Measurements from ENCODE around the gene TM4SF4.

DNA sequence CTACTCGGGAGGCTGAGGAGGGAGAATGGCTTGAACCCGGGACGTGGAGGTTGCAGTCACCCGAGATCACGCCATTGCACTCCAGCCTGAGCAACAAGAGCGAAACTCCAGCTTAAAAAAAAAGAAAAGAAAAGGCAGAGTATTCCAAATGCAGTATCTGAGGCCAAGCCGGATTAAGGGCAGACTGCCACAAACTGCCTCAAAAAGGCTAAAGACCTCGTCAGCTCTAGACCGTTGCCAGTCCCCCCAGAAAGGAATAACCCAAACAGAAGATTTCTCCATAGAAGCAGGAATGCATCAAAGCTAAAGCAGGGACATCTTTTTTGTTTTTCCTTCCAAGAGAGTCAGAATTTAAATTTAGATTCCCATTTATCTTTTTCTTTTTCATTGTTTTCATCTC lies 72.9 kb downstream of the TM4SF4 start:
- TF ChIP-seq, protein P1, sequence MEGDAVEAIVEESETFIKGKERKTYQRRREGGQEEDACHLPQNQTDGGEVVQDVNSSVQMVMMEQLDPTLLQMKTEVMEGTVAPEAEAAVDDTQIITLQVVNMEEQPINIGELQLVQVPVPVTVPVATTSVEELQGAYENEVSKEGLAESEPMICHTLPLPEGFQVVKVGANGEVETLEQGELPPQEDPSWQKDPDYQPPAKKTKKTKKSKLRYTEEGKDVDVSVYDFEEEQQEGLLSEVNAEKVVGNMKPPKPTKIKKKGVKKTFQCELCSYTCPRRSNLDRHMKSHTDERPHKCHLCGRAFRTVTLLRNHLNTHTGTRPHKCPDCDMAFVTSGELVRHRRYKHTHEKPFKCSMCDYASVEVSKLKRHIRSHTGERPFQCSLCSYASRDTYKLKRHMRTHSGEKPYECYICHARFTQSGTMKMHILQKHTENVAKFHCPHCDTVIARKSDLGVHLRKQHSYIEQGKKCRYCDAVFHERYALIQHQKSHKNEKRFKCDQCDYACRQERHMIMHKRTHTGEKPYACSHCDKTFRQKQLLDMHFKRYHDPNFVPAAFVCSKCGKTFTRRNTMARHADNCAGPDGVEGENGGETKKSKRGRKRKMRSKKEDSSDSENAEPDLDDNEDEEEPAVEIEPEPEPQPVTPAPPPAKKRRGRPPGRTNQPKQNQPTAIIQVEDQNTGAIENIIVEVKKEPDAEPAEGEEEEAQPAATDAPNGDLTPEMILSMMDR (IDR thresholded peaks at IDR 0.05), result no peak
- no peak for TF ChIP-seq POLR2A (IDR thresholded peaks at IDR 0.05)
